Gastroesophageal sphincter (tissue), 3 donors: ENCODE results near the gene UNC13D.

Experiments used
- CTCF ChIP-seq, 4 experiments: fragments of 200-600 bp in 2 of 4; fragments of 450-650 bp in 2 of 4; sonication (generic) in 1 of 4; IDR thresholded peaks; one replicate each; pipeline ENCODE4 v1.5.1; 2017 to 2019; ENCODE audit warnings: antibody characterized with exemption in 4 of 4, mild to moderate bottlenecking in 2 of 4, moderate library complexity in 2 of 4
- EP300 ChIP-seq: sonication (generic); formaldehyde crosslinking; IDR thresholded peaks from one replicate; pipeline ENCODE4 v1.6.1; 2017; ENCODE audit warnings: antibody characterized with exemption, mild to moderate bottlenecking
- POLR2A ChIP-seq, 2 donors: fragments of 450-650 bp; IDR thresholded peaks; one replicate each; pipeline ENCODE4 v1.6.1; 2017; ENCODE audit warnings: antibody characterized with exemption in 2 of 2, mild to moderate bottlenecking in 2 of 2, moderate library complexity in 1 of 2
- POLR2AphosphoS5 ChIP-seq: sonication (generic); formaldehyde crosslinking; IDR thresholded peaks from one replicate; pipeline ENCODE4 v1.6.1; 2017; ENCODE audit warnings: antibody characterized with exemption

GRCh38 chr17:75891605-75892555, 47.7 kb upstream of the UNC13D start:
- TF ChIP-seq CTCF (IDR thresholded peaks at IDR 0.05) (no peak), EP300 (no peak), POLR2A (IDR thresholded peaks at IDR 0.05) (no peak), POLR2AphosphoS5 (no peak)
